ENCODE data around the gene DNAJC18. TPM values are rescaled to one million over a fixed set of nuclear protein-coding genes. Genes with fewer than 3 reads are reported as not detected.
A peak's percentile ranks its signal among the peaks of the same experiment; 100 is the strongest.
"Not testable (repeated sequence)": the region's sequence is repeated elsewhere in the genome, so short reads cannot be mapped to it uniquely, and the experiment has no call there.

The DNAJC18 gene
- total RNA-seq, 1 experiment from 2014 or later, result 12.5 TPM

DNA sequence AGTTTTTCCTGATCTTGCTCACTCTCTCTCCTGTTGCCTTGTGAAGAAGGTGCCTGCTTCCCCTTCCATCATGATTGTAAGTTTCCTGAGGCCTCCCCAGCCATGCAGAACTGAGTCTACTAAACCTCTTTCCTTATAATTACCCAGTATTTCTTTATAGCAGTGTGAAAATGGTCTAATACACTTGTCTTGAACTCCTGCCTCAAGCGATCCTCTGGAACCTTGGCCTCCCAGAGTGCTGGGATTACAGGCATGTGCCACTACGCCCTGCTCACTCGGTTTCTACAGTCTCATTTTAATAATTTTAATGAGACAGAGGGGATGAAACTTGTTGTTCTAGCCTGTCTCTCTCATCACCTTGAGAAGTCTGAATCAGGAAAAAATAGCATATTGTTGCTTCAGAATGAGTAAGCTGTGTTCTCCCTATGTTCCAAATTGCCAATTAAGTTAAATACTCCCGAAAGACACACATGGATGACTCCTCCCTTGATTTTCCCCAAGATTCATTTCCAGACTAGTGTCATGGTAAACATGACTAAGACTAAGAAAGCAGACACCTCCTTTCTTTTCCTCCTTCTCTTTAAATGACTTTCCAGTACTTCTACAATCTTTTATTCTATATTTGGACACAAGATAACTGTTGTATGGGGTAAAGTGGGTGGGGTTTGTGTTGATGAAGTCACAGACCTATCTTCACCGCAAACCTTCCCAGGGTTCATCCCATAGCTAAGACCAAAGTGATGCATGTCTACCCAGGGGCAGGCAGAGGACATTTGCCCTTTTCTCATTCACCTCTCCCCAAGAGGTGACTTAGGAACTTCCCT is 7.8 kb upstream of the DNAJC18 start:
- Mint-ChIP-seq H3K27me3 (ENCODE audit: insufficient read depth, unreplicated experiment) (no peaks in the 10 kb centered on the region), H3K4me3 (ENCODE audit: unreplicated experiment) (no peak overlapping the region), H3K27ac (ENCODE audit: unreplicated experiment) (no peak overlapping the region), H3K36me3 (ENCODE audit: insufficient read depth, unreplicated experiment) (no peaks in the 10 kb centered on the region), H3K4me1 (ENCODE audit: low read depth, unreplicated experiment) (peaks cover 8% of the 10 kb centered on the region), H3K9me3 (ENCODE audit: unreplicated experiment) (no peaks in the 10 kb centered on the region)
- ChIA-PET CTCF (no interaction called here), POLR2A (no interaction called here)
- no peak for TF ChIP-seq CTCF (IDR thresholded peaks at IDR 0.05; ENCODE audit: insufficient read depth in 1 of 2, low read depth in 1 of 2, low read length in 1 of 2, severe bottlenecking in 1 of 2, unreplicated experiment in 1 of 2)
- no peaks in the 10 kb centered on the region for H3K27me3 ChIP-seq (replicated peaks; ENCODE audit: control insufficient read depth, insufficient read depth, low read length)
- intact Hi-C loops (cut with micrococcal nuclease; ENCODE audit: unreplicated experiment), result no loop called here
- no peak overlapping the region for H3K4me3 ChIP-seq (ENCODE audit: low read depth, low read length)
- H3K36me3 ChIP-seq (ENCODE audit: control insufficient read depth, insufficient read depth, low read length), result no peaks in the 10 kb centered on the region
- peaks cover 11% of the 10 kb centered on the region for H3K4me1 ChIP-seq
- no peaks in the 10 kb centered on the region for H3K9me3 ChIP-seq
- no TSS peak for BruUV-seq (replicated peaks)
- DNase-seq, result no peak

GRCh38 chr5:139445325-139446170 is 6.2 kb upstream of the DNAJC18 start:
- Mint-ChIP-seq H3K4me1 (ENCODE audit: low read depth, unreplicated experiment) (peaks cover 8% of the 10 kb centered on the region), H3K27ac (ENCODE audit: unreplicated experiment) (no peak overlapping the region), H3K27me3 (ENCODE audit: insufficient read depth, unreplicated experiment) (no peaks in the 10 kb centered on the region), H3K4me3 (ENCODE audit: unreplicated experiment) (no peak overlapping the region), H3K36me3 (ENCODE audit: insufficient read depth, unreplicated experiment) (no peaks in the 10 kb centered on the region), H3K9me3 (ENCODE audit: unreplicated experiment) (no peaks in the 10 kb centered on the region)
- BruUV-seq (replicated peaks), result no TSS peak
- H3K4me3 ChIP-seq (ENCODE audit: low read depth, low read length), result no peak overlapping the region
- no peak for DNase-seq
- H3K4me1 ChIP-seq, result peaks cover 11% of the 10 kb centered on the region
- POLR2A ChIA-PET, result interaction anchor here (0.5 to 0.6 kb wide), 2 partner anchors 24 to 70 kb away, joined by 3 to 4 read pairs; no protein-coding TSS in a partner anchor
- intact Hi-C loops (cut with micrococcal nuclease; ENCODE audit: unreplicated experiment), result no loop called here
- no peaks in the 10 kb centered on the region for H3K9me3 ChIP-seq
- no peaks in the 10 kb centered on the region for H3K27me3 ChIP-seq (replicated peaks; ENCODE audit: control insufficient read depth, insufficient read depth, low read length)
- CTCF ChIA-PET, result interaction anchor here (0.5 to 0.7 kb wide), 2 partner anchors 12 to 27 kb away, joined by 3 read pairs; no protein-coding TSS in a partner anchor
- no peaks in the 10 kb centered on the region for H3K36me3 ChIP-seq (ENCODE audit: control insufficient read depth, insufficient read depth, low read length)
- TF ChIP-seq CTCF (IDR thresholded peaks at IDR 0.05; ENCODE audit: insufficient read depth in 1 of 2, low read depth in 1 of 2, low read length in 1 of 2, severe bottlenecking in 1 of 2, unreplicated experiment in 1 of 2), result no peak

DNA sequence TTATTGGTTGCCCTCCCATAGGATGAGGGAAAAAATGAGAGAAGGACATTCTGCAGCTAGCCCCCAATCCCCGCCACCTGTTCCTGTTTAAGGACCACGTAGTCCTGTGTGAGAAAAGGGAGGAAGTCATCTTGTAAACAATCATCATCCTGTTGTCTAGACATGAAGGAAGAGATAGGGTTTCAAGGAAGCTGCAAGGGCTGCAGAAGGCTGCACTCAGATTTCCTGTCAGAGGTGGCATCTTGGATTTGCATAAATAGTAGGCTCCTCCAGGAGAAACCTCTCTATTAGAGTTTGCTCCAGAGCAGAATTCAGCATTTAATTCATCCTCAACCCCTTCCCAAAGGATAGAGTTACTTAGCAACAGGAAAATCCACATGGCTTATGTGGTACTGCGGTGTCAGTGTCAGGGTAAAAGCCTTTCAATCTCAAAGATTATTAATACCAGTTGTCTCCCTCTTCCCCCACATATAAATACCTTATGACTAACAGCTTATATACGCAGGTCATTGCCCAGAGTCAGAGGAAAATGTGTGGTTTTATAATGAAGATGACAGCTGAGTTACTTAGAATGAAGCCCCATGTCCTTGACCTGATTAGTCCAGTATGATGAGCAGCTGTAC is 4.6 kb upstream of the DNAJC18 start:
- Mint-ChIP-seq H3K27ac (ENCODE audit: unreplicated experiment) (no peak overlapping the region), H3K4me3 (ENCODE audit: unreplicated experiment) (no peak overlapping the region), H3K9me3 (ENCODE audit: unreplicated experiment) (no peaks in the 10 kb centered on the region), H3K36me3 (ENCODE audit: insufficient read depth, unreplicated experiment) (peaks cover 6% of the 10 kb centered on the region), H3K27me3 (ENCODE audit: insufficient read depth, unreplicated experiment) (no peaks in the 10 kb centered on the region), H3K4me1 (ENCODE audit: low read depth, unreplicated experiment) (peaks cover 14% of the 10 kb centered on the region)
- ChIA-PET CTCF (no interaction called here), POLR2A (no interaction called here)
- Histone ChIP-seq H3K4me3 (ENCODE audit: low read depth, low read length) (no peak overlapping the region), H3K36me3 (ENCODE audit: control insufficient read depth, insufficient read depth, low read length) (no peaks in the 10 kb centered on the region), H3K4me1 (peaks cover 17% of the 10 kb centered on the region), H3K27me3 (replicated peaks; ENCODE audit: control insufficient read depth, insufficient read depth, low read length) (no peaks in the 10 kb centered on the region), H3K9me3 (no peaks in the 10 kb centered on the region)
- intact Hi-C loops (cut with micrococcal nuclease; ENCODE audit: unreplicated experiment), result no loop called here
- no peak for DNase-seq
- BruUV-seq (replicated peaks), result no TSS peak
- no peak for TF ChIP-seq CTCF (IDR thresholded peaks at IDR 0.05; ENCODE audit: insufficient read depth in 1 of 2, low read depth in 1 of 2, low read length in 1 of 2, severe bottlenecking in 1 of 2, unreplicated experiment in 1 of 2)

DNA sequence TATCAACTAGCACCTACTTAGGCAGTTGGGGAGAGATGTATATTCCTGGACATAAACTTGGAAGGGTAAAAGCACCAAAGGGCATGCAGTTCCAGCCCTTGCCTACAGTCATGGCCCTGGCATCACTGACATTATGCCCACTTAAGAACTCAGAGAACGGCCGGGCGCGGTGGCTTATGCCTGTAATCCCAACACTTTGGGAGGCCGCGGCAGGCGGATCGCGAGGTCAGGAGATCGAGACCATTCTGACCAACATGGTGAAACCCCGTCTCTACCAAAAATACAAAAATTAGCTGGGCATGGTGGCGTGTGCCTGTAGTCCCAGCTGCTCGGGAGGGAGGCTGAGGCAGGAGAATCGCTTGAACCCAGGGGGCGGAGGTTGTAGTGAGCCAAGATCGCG is 1.1 kb upstream of the DNAJC18 start:
- CTCF ChIA-PET; H3K36me3 ChIP-seq (ENCODE audit: control insufficient read depth, insufficient read depth, low read length); intact Hi-C loops (cut with micrococcal nuclease; ENCODE audit: unreplicated experiment); H3K9me3 Mint-ChIP-seq (ENCODE audit: unreplicated experiment); BruUV-seq (replicated peaks); H3K4me3 ChIP-seq (ENCODE audit: low read depth, low read length); DNase-seq; H3K27ac Mint-ChIP-seq (ENCODE audit: unreplicated experiment); H3K9me3 ChIP-seq; POLR2A ChIA-PET; H3K27me3 ChIP-seq (replicated peaks; ENCODE audit: control insufficient read depth, insufficient read depth, low read length); H3K36me3 Mint-ChIP-seq (ENCODE audit: insufficient read depth, unreplicated experiment); H3K27me3 Mint-ChIP-seq (ENCODE audit: insufficient read depth, unreplicated experiment): not testable (repeated sequence)
- Mint-ChIP-seq H3K4me3 (ENCODE audit: unreplicated experiment) (peak overlapping the region; percentile 99), H3K4me1 (ENCODE audit: low read depth, unreplicated experiment) (peaks cover 21% of the 10 kb centered on the region)
- H3K4me1 ChIP-seq, result peaks cover 25% of the 10 kb centered on the region

Measured in Caco-2 (cell line).